Thyroid gland (tissue), 4 donors: ENCODE measurements around the gene WDR6.

Experiments
- CTCF ChIP-seq, 6 experiments: fragments of 200-600 bp in 3 of 6; fragments of 450-650 bp in 3 of 6; sonication (generic) in 3 of 6; IDR thresholded peaks; one replicate each; pipeline ENCODE4 v1.5.1; 2016 to 2019; ENCODE audit warnings: antibody characterized with exemption in 6 of 6, mild to moderate bottlenecking in 2 of 6, inconsistent platforms in 1 of 6, moderate library complexity in 1 of 6
- POLR2A ChIP-seq, 2 donors: fragments of 450-650 bp; IDR thresholded peaks; one replicate each; pipeline ENCODE4 v1.6.1; 2017; ENCODE audit warnings: antibody characterized with exemption in 2 of 2, mild to moderate bottlenecking in 2 of 2, moderate library complexity in 1 of 2

- TF ChIP-seq CTCF (IDR thresholded peaks at IDR 0.05) (no peak), POLR2A (IDR thresholded peaks at IDR 0.05) (no peak)
Measured at GRCh38 chr3:49028298-49028672, 21.1 kb downstream of the WDR6 start.
